Large intestine (tissue), 3 donors: Measurements from ENCODE around the gene MAP3K14. TPM values are rescaled to one million over a fixed set of nuclear protein-coding genes. Genes with fewer than 3 reads are reported as not detected.

Experiments
- DNase-seq, 2 donors: peaks; one replicate each; pipeline versions ENCODE4 v3.0.0 to v3.0.0-alpha.2; 2013
- H3K27ac ChIP-seq: one replicate; pipeline ENCODE4 v1.5.1; 2013; ENCODE audit warnings: low read length
- H3K27me3 ChIP-seq: 2 replicates; pipeline ENCODE4 v1.6.1; 2013; ENCODE audit warnings: low read length; ENCODE audit not compliant: control insufficient read depth, insufficient read depth
- H3K36me3 ChIP-seq: 2 replicates; pipeline ENCODE4 v1.6.1; 2013; ENCODE audit warnings: low read length; ENCODE audit not compliant: control insufficient read depth, insufficient read depth
- H3K4me1 ChIP-seq: one replicate; pipeline ENCODE4 v1.6.1; 2013; ENCODE audit warnings: low read length; ENCODE audit not compliant: control insufficient read depth, insufficient read depth
- H3K4me3 ChIP-seq: one replicate; pipeline ENCODE4 v1.5.1; 2013; ENCODE audit warnings: low read length
- H3K9me3 ChIP-seq: one replicate; pipeline ENCODE4 v1.6.1; 2013; ENCODE audit warnings: mild to moderate bottlenecking, low read depth, low read length, moderate library complexity; ENCODE audit not compliant: control insufficient read depth
- WGBS: methylation state at CpG from one replicate; pipeline ENCODE4 v1.1.5; 2013; ENCODE audit warnings: low lambda C conversion rate; ENCODE audit not compliant: insufficient coverage; 5-methylcytosine and 5-hydroxymethylcytosine counted together
- polyA plus RNA-seq: library from polyadenylated mRNA; unstranded; fragments of 120-200 nt; gene quantifications from one replicate; pipeline ENCODE4 v1.2.1, GENCODE V29; 2013

Gene MAP3K14
- polyA plus RNA-seq, 1 donor, result 8.7 TPM

DNA sequence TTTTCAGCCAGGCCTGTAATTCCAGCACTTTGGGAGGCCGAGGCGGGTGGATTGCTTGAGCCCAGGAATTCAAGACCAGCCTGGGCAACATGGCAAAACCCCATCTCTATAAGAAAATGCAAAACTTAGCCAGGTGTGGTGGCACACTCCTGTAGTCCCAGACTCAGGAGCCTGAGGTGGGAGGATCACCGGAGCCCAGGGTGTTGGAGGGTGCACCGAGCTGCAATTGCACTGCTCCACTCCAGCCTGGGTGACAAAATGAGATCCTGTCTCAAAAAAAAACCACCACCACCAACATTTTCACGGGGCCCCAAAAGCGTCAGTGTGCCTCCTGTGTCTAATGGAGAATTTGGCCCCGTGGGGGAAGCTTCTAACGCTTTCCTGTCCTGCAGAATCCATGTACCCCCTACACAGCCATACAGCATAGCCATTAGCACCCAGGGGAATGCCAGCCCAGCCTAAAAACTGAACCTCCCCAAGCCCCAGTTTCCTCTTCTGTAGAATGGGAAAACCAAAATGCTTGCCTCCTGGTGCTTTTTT lies 22.2 kb upstream of the MAP3K14 start:
- Histone ChIP-seq H3K4me3 (no peak overlapping the region), H3K4me1 (peaks cover 7% of the 10 kb centered on the region), H3K9me3 (no peaks in the 10 kb centered on the region), H3K27ac (no peak overlapping the region), H3K27me3 (no peaks in the 10 kb centered on the region), H3K36me3 (no peaks in the 10 kb centered on the region)
- no peak for DNase-seq
- no CpG with 5 or more reads among the region's 8 CpGs for WGBS

- no peak for DNase-seq
- WGBS, result no CpG with 5 or more reads among the region's 15 CpGs
- H3K27ac ChIP-seq, result no peak overlapping the region
Observed at GRCh38 chr17:45338023-45338781, 21.4 kb upstream of the MAP3K14 start.

GRCh38 chr17:45336390-45337182 lies 19.8 kb upstream of the MAP3K14 start:
- H3K27ac ChIP-seq, result no peak overlapping the region
- H3K4me3 ChIP-seq, result no peak overlapping the region
- DNase-seq, result no peak
- WGBS, result no CpG with 5 or more reads among the region's 9 CpGs
- H3K27me3 ChIP-seq, result no peaks in the 10 kb centered on the region
- H3K9me3 ChIP-seq, result no peaks in the 10 kb centered on the region
- H3K4me1 ChIP-seq, result peaks cover 1% of the 10 kb centered on the region
- no peaks in the 10 kb centered on the region for H3K36me3 ChIP-seq

More at GRCh38 chr17:45338023-45338781, 21.4 kb upstream of the MAP3K14 start:
- no peaks in the 10 kb centered on the region for H3K36me3 ChIP-seq
- no peaks in the 10 kb centered on the region for H3K27me3 ChIP-seq
- H3K4me3 ChIP-seq, result no peak overlapping the region
- peaks cover 7% of the 10 kb centered on the region for H3K4me1 ChIP-seq
- H3K9me3 ChIP-seq, result no peaks in the 10 kb centered on the region

DNA sequence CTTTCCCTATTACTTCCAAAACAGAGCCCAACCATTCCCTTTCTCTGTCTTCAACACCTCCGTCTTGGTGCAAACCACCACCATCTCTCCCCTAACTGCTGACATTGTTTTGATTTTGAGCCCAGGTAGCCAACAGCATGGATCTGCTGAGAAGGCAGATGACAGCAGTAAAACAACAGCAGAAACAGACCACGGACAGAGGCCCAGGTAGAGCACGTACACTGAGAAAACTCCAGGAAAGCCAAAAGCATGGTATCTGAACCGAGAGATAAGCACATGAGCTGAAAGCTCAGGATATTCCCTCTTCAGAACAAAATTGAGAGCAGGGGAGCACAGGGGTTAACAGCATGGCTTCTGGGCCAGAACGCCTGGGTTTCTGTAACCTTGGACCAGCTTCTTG lies 18.9 kb upstream of the MAP3K14 start:
- no peaks in the 10 kb centered on the region for H3K4me1 ChIP-seq
- no peaks in the 10 kb centered on the region for H3K36me3 ChIP-seq
- H3K27me3 ChIP-seq, result no peaks in the 10 kb centered on the region
- WGBS, result 67% methylated on average over 3 of the region's 5 CpGs
- no peaks in the 10 kb centered on the region for H3K9me3 ChIP-seq
- H3K27ac ChIP-seq, result no peak overlapping the region
- no peak for DNase-seq
- H3K4me3 ChIP-seq, result no peak overlapping the region

GRCh38 chr17:45334701-45335677 lies 18.2 kb upstream of the MAP3K14 start:
- Histone ChIP-seq H3K27ac (no peak overlapping the region), H3K9me3 (no peaks in the 10 kb centered on the region)

GRCh38 chr17:45334231-45334630 lies 17.4 kb upstream of the MAP3K14 start:
- no CpG with 5 or more reads among the region's 1 CpG for WGBS
- no peak overlapping the region for H3K4me3 ChIP-seq
- H3K36me3 ChIP-seq, result no peaks in the 10 kb centered on the region
- no peaks in the 10 kb centered on the region for H3K4me1 ChIP-seq
- H3K9me3 ChIP-seq, result no peaks in the 10 kb centered on the region
- DNase-seq, result no peak
- no peak overlapping the region for H3K27ac ChIP-seq
- H3K27me3 ChIP-seq, result no peaks in the 10 kb centered on the region

More at GRCh38 chr17:45334701-45335677, 18.2 kb upstream of the MAP3K14 start:
- Histone ChIP-seq H3K4me1 (no peaks in the 10 kb centered on the region), H3K27me3 (no peaks in the 10 kb centered on the region), H3K36me3 (no peaks in the 10 kb centered on the region), H3K4me3 (no peak overlapping the region)
- 80% methylated on average over 1 of the region's 11 CpGs for WGBS
- no peak for DNase-seq

GRCh38 chr17:45333702-45334092 lies 16.9 kb upstream of the MAP3K14 start:
- no peak overlapping the region for H3K27ac ChIP-seq
- no CpG with 5 or more reads among the region's 4 CpGs for WGBS
- no peak for DNase-seq

DNA sequence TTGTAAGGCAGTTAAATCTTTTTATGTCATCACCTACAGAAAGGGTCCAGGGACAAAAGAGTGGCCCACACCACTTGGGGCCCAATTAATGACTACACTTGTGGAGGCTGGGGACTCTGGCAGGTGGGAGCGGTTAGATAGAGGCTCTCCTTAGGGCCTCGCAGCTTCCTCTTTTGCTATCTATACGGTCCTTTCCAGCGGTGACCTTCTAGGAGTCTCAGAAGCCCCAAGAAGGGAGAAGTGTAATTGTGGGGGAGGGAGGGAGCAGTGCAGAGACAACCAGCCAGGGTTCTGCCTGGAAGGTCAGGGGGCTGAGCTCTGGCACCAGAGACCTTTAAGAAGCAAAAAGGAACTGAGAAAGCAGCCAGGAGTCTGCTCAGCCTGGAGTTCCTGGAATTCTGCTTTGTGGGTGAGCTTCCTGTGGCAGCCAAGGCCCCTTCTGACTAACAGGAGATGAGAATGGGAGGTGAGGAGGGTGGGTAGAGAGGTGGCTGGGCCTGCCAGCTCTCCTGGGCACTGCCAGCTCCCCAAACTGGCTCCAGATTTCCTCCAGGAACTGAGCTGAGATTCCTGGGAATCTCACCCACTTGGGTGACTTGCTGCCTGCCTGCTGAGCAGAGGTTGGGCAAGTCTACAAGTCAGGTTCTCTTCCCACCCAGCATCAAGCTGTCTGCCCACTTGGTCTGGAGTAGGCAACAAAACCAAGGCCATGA lies 16.3 kb upstream of the MAP3K14 start:
- Histone ChIP-seq H3K27ac (no peak overlapping the region), H3K36me3 (no peaks in the 10 kb centered on the region), H3K4me3 (no peak overlapping the region), H3K9me3 (no peaks in the 10 kb centered on the region), H3K4me1 (no peaks in the 10 kb centered on the region), H3K27me3 (no peaks in the 10 kb centered on the region)
- WGBS, result no CpG with 5 or more reads among the region's 4 CpGs
- DNase-seq, result no peak

More at GRCh38 chr17:45333702-45334092, 16.9 kb upstream of the MAP3K14 start:
- Histone ChIP-seq H3K4me3 (no peak overlapping the region), H3K4me1 (no peaks in the 10 kb centered on the region), H3K27me3 (no peaks in the 10 kb centered on the region), H3K36me3 (no peaks in the 10 kb centered on the region), H3K9me3 (no peaks in the 10 kb centered on the region)

DNA sequence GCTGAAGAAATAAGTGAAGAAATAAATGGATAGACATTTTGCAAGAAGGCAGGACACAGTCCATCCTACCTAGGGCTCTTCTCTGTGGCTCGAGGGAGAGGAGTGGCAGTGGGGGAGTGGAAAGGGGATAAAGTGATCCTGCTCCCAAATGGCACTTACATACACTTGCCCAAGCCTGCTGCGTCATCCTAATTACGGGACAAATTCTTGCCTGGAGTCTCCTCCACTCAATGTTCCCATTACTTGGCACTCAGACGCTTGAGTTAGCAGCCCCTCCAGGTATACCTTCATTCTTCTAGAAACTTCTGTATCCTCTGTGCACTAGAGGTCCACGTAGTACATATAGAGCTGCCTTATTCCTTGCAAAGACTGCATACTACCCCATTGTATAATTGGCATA lies 15.7 kb upstream of the MAP3K14 start:
- 100% methylated on average over 1 of the region's 5 CpGs for WGBS
- H3K27ac ChIP-seq, result no peak overlapping the region
- DNase-seq, result no peak

More for the DNA sequence above, 15.7 kb upstream of the MAP3K14 start:
- H3K27me3 ChIP-seq, result no peaks in the 10 kb centered on the region
- H3K4me3 ChIP-seq, result no peak overlapping the region
- H3K36me3 ChIP-seq, result no peaks in the 10 kb centered on the region
- no peaks in the 10 kb centered on the region for H3K4me1 ChIP-seq
- H3K9me3 ChIP-seq, result no peaks in the 10 kb centered on the region
